HG03095 (cell line): ENCODE measurements around the gene SPPL3.
"Not testable (repeated sequence)": the region's sequence is repeated elsewhere in the genome, so short reads cannot be mapped to it uniquely, and the experiment has no call there.

Experiments
- ATAC-seq: cut with Tn5 transposase; IDR thresholded peaks from one replicate; pipeline ENCODE4 v1.9.1; 2021; ENCODE audit warnings: moderate library complexity; ENCODE audit not compliant: unreplicated experiment

SPPL3 gene

DNA sequence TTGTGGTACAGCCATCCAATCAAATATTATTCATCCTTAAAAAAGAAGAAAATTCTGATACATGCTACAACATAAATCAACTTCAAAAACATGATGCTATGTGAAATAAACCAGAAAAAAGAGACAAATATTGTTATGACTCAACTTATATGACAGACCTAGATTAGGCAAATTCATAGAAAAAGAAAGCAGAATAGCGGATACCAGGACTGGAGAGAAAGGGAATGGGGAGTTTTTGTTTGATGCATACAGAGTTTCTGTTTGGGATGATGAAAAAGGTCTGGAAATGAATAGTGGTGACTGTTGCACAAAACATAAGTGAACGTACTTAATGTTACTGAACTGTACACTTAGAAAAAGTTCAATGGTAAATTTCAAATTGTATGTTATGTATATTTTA is 82.3 kb downstream of the SPPL3 start:
- ATAC-seq: no peak

DNA sequence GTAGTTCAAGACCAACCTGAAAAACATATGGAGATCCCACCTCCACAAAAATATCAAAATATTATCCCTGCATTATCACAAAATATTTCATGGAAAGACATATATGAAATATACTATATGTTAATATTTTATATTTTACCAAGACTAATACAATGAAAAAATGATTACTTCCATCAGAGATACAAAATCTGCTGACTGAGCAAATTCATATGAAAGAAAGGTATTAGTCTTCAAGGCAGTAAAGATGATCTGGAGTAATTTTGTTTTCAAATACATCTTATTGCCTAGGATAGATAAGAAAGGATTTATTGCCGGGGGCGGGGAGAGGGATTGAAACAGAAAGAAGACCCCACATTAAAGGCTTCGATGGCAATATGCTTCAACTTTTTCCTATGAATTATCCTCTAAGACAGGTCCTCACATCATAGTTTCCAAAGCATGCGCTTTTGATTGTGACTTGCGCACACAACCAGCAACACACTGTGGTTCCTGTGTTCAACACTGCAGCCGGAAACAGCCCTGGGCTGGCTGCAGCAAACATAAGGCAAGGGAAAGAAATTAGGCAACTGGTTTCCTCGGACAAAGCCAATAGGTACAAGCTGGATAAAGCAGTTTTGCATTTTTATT is 83.2 kb downstream of the SPPL3 start:
- ATAC-seq: no peak

DNA sequence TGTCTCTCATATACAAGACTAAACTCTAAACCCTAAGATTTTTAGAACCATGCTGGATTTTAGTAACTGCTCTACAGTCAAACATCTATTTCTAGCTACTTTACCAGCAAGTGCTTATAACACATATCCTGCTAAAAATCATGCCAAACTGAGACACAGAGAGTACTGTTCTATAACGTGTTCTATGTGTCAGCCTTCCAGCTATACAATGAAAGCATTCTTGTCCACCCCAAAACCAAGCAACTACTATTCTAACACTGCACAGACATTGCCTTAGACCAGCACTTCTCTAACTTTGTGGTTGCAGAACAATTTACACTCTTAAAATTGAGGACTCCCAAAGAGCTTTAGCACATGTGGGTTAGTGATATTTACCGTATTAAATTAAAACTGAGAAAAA is 85.7 kb downstream of the SPPL3 start:
- no peak for ATAC-seq

- no peak for ATAC-seq
Observed at GRCh38 chr12:120817559-120818330, 86.4 kb downstream of the SPPL3 start.

GRCh38 chr12:120816363-120816762 is 87.8 kb downstream of the SPPL3 start:
- ATAC-seq: no peak

- ATAC-seq: no peak
Observed at GRCh38 chr12:120814903-120815429, 89.2 kb downstream of the SPPL3 start.

DNA sequence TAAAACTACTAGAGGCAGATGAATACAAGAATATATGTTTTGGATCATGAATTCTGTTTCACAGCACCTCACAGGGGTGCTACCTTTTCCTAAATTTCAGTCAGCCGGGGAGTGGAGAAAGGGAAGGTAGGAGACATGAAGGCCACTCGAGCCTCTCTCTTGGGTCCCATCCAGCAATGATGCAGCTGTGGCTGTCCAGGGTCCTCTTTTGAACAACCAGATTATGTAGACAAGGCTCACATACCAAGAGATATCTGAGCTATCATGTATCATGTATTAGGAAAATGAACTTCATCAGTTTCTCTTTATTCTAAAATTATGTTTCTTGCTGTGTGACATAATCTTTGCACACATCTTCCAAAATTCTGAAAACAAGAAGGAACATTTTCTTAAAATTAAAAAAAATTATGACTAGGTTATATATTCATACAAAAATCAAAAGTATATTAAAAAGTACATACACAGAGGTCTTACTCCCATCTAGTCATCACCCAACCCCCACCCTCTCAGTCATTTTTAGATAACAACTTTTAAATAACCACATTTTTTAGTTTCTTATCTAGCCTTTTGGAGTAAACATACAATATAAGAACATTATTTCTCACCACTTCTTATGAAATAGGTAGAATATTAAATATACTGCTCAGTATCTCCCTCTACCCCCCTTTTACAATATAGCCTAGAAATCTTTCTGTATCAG is 89.8 kb downstream of the SPPL3 start:
- no peak for ATAC-seq

DNA sequence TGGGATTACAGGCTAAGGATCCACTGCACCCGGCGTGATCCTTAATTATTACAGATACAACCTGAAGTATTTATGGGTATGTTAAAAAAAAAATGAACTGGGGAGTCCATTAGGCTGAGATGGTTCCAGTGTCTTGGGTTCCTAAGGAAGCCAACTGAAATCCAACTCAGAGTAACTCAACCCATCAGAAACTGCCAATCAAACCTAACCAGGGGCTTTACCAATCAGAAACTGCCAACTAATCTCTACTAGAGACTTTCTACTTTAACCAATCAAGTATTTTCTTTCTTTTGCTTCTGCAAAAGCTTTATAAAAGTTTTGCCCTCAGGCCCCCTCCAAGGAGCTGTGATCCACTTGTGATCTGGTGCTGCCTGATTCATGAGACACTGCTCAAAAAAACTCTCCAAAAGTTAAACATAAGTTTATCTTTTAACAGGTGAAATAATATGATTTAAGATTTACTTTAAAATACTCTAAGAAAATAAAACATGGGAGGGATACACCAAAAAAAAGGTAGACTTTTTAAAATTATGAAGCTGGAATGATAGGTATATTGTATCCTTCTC is 90.5 kb downstream of the SPPL3 start:
- ATAC-seq: no peak

GRCh38 chr12:120810021-120810420 is 94.1 kb downstream of the SPPL3 start:
- ATAC-seq: no peak

GRCh38 chr12:120804428-120804827 is 99.7 kb downstream of the SPPL3 start:
- ATAC-seq: no peak

GRCh38 chr12:120801146-120801545 is 103.0 kb downstream of the SPPL3 start:
- ATAC-seq: no peak

DNA sequence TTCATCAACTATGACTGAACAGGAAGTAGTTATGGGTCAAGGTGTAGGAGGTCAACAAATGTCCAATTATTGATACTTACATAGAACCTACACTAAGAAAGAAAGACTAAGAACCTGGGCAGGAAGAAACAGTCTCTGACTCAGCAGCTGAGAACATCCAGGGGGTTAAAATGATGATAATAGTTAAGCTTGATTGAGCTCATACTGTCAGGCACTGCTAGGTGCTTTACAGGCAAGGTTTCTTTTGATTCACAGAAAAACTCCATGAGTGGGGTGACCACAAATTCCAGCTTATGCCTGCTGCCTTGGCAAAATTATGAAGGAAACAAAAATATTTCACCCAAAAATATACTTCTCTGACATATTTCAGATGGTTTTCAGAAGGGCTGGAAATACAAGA is 103.5 kb downstream of the SPPL3 start:
- ATAC-seq: no peak

- ATAC-seq: no peak
Observed at GRCh38 chr12:120799243-120800045, 104.7 kb downstream of the SPPL3 start.

DNA sequence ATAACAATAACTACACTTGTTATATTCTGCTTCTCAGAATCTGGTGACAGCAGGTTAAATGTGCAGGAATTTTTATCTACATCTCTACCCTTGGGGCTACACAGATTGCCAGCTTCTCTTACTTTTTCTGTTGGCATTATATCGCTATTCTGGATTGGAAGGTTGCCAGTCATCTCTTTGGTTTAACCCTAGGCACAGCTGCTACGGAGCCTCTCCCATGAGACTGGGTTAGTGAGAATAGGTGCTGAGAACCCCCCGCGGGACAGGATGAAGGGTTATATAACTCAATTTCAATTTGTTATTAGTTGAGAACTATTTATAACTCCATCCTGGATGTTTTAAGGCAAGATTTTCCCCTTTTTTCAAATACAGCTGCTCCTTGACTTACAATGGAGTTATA is 105.5 kb downstream of the SPPL3 start:
- ATAC-seq: no peak

- no peak for ATAC-seq
Observed at GRCh38 chr12:120797677-120798642, 106.2 kb downstream of the SPPL3 start.

DNA sequence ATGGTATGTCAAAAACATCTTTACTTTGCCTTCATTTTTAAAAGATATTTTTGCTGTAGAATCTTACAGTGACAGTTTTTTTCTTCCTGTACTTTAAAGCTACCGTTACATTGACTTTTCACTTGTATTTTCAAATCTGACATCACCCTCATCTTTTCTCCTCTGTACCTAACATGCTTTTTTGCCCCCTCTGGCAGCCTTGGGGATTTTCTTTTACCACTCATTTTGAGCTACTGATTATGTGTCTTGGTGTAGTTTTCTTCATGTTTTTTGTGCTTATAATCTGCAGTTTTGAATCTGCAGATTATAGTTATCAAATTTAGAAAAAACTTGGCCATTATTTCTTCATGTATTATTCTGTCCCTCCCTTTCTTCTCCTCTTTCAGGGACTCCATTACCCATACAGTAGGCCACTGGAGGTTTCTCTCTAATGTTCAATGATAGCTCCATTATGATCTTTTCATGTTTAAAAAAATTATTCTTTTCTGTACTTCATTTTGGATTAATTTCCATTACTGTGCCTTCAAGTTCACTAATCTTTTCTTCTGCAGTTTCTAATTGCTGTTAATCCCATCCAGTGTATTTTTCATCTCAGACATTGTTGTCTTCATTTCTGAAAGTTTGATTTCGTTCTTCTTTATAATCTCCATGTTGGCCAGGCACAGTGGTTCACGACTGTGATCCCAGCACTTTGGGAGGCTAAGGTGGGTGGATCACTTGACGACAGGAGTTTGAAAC is 108.5 kb downstream of the SPPL3 start:
- no peak for ATAC-seq

GRCh38 chr12:120793357-120793756 is 110.8 kb downstream of the SPPL3 start:
- ATAC-seq: no peak

DNA sequence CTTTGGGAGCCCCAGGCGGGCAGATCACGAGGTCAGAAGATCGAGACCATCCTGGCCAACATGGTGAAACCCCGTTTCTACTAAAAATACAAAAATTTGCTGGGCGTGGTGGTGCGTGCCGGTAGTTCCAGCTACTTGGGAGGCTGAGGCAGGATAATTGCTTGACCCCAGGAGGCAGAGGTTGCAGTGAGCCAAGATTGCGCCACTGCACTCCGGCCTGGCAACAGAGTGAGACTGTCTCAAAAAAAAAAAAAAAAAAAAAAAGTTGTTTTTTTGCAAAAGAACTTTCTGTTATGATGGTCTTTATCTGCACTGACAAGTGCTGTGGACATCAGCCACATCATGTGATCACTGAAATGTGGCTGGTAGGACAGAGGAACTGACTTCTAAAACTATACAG is 111.7 kb downstream of the SPPL3 start:
- not testable (repeated sequence) for ATAC-seq

DNA sequence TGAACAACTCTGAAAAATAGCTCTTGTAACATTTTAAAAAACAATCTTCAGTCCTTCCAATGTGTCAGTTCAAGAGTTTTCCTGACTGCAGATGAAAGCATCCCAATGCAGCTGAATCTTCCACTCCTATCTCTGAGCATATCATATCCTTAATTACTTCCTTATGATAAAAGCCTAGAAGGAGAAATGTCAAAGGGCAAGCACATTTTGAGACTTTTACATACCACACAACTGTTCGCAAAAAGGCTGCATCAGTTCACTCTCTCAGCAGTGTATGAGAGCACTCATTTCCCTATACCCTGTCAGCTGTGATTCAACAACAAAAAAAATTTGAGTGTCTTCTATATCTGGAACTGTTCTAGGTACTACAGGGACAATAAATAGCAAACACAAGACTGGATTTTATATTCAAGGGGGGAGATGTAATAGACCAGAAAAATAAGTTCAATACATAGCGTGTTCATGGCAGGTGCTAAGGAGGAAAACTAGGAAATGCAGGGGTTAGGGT is 112.4 kb downstream of the SPPL3 start:
- no peak for ATAC-seq
